TTC549 (cell line): Measurements from ENCODE around the gene NOTCH2.

Experiments
- FAIRE-seq: peaks from 2 replicates; lab custom pipeline; 2012; peaks lifted over from hg19 to GRCh38; lab: Jason Lieb, UNC

The NOTCH2 gene

GRCh38 chr1:119906927-119907652 is 162.4 kb downstream of the NOTCH2 start:
- FAIRE-seq = no peak

GRCh38 chr1:119903443-119903835 is 166.0 kb downstream of the NOTCH2 start:
- FAIRE-seq = no peak

- FAIRE-seq = no peak
These were observed 166.6 kb downstream of the NOTCH2 start for GRCh38 chr1:119902775-119903442.

GRCh38 chr1:119898981-119899720 is 170.3 kb downstream of the NOTCH2 start:
- FAIRE-seq = no peak

DNA sequence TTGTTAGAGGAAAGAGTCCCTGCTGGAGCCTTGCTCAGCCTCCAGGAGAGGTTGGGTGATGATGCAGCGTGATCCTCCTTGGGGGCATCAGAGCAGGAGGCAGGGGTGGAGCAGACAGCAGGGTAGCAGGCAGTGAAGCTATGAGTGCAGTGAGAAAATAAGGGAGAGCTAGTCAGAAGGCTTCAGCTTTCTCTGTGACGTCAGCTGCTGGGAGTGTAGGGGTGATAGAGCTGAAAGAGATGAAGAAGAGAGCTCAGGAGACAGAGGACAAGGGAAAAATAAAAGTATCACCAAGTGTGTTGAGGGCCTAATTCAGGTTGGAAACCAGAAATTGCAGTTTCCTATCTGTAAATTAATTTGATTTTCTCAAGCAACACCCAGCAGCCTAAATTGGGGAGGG is 170.9 kb downstream of the NOTCH2 start:
- FAIRE-seq = no peak

- no peak for FAIRE-seq
These were observed 173.2 kb downstream of the NOTCH2 start, which contains the start of gene ADAM30 for GRCh38 chr1:119896303-119896702. Gene ADAM30, minus strand, starts transcription at chr1:119896515. Its CDS starts 179 bp downstream, at chr1:119896336.

DNA sequence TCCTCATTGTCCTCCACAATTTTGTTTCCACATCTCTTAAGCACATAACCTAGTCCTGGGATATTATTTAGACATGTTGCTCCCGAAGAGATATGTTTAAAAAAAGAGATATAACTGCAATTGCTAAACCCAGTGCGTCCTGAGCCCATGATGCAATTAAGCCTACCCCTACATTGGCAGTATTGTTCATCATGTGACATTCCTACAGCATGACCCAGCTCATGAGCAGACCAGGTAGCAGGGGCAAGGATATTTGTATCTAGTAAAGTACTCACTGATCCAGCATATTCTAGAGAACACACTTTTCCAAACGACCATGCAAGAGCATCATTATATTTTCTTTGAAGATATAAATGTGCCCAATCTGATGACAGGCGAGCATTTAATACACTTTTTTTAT is 174.4 kb downstream of the NOTCH2 start:
- FAIRE-seq = no peak

DNA sequence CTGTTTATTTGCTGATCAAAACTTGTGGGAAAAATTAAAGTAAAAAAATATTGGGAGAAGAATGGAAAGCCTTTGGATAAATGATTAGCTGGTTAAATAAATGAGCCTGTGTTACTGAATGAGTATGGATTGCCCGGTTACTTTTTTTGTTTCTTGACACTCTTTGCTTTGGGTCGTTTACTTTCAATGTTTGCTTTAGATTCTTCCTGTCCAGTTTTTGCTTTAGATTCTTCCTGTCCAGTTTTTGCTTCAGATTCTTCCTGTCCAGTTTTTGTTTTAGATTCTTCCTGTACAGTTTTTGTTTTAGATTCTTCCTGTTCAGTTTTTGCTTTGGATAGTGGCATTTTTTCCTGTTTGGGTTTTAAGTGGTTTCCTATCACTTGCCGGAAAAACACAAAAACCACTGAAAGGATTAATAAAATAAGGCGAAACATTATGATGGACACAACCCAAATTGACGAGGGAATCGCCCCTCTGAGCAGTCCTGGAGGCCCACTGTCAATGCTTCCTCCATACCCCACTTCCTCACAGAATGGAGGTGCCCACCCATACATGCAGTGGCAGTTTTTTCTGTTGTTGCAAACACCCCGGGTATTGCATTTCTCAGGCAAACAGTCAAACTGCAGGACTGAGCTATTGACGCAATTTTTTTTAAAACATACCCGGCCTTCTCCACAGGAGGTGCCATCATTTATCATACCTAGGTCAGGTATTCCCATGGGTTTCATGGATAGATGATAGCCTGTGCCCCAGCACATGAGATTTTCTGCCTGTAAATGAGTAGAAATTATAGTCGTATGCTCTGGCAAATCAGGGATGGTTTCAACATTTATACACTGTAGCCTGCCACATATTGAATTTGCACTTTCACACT is 175.4 kb downstream of the NOTCH2 start:
- FAIRE-seq = no peak

DNA sequence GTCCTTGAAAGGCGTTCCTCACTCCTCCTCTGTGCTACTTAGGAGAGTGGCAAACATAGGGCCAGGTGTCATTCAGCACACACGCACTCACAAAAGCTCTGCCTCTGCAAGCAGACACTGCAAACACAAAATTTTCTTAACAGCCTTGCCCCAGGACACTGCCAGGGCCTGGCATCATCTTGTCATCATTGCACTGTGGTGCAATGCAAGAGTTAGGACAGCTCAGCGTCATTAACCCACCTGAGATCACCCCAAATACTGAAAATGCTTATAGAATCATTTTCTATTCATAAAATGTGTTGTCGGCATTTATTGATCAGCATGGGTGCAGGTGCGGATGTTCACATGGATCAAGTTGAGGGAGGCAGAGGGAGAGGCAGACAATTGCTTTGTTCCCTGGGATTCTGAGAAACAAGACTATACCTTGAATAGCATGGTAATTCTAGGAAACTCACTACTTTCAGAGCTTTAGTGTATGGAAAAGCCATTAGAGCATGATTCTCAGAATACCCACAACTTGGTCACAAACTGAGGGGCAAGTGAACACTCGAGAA is 176.1 kb downstream of the NOTCH2 start:
- FAIRE-seq = no peak

DNA sequence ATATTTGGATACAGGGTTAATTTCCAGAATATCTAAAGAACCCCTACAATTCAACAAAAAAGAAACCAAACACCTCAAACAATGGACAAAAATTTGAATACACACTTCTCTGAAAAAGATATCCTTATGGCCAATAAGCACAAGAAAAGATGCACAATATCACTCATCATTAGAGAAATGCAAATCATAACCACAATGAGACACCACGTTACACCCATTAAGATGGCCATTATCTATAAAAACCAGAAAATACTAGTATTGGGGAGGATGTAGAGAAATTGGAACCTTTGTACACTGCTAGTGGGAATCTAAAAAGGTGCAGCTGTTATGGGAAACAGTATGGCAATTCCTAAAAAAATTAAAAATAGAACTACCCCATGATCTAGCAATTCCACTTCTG is 178.1 kb downstream of the NOTCH2 start:
- FAIRE-seq = no peak

DNA sequence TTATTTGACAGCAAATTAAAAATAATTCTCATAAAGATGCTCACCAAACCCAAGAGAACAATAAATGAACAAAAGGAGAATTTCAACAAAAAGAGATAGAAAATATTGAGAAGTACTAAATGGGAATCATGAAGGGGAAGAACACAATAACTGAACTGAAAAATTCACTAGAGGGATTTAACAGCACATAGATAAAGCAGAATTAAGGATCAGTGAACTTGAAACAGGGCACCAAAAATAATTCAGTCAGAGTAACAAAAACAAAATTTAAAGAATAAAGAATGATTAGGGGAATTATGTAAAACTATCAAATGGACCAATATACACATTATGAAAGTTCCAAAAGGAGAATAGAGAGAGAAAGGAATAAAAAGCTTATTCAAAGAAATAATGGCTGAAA is 181.0 kb downstream of the NOTCH2 start:
- no peak for FAIRE-seq

GRCh38 chr1:119887427-119887826 is 182.0 kb downstream of the NOTCH2 start:
- no peak for FAIRE-seq

GRCh38 chr1:119885903-119886783 is 183.3 kb downstream of the NOTCH2 start:
- no peak for FAIRE-seq

DNA sequence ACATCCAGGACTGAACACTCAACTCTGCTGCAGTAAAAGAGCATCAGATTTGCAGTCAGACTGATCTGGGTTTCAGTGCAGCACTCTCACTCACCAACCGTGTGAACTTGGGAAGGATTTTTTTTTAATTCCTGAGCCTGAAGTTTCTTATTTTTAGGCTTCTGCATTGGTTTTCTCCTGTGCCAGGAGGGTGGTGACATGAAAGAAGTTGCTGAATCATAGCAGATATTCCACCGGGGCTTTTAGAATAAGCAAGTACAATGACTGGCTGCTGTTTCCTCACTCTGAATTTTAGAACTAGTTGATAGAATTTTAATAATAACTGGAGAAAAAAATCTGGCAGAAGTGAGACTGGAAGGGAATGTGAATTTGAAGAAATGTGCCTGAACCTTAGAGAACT is 184.8 kb downstream of the NOTCH2 start:
- no peak for FAIRE-seq

- FAIRE-seq = no peak
These were observed 185.6 kb downstream of the NOTCH2 start for GRCh38 chr1:119883826-119884225.

DNA sequence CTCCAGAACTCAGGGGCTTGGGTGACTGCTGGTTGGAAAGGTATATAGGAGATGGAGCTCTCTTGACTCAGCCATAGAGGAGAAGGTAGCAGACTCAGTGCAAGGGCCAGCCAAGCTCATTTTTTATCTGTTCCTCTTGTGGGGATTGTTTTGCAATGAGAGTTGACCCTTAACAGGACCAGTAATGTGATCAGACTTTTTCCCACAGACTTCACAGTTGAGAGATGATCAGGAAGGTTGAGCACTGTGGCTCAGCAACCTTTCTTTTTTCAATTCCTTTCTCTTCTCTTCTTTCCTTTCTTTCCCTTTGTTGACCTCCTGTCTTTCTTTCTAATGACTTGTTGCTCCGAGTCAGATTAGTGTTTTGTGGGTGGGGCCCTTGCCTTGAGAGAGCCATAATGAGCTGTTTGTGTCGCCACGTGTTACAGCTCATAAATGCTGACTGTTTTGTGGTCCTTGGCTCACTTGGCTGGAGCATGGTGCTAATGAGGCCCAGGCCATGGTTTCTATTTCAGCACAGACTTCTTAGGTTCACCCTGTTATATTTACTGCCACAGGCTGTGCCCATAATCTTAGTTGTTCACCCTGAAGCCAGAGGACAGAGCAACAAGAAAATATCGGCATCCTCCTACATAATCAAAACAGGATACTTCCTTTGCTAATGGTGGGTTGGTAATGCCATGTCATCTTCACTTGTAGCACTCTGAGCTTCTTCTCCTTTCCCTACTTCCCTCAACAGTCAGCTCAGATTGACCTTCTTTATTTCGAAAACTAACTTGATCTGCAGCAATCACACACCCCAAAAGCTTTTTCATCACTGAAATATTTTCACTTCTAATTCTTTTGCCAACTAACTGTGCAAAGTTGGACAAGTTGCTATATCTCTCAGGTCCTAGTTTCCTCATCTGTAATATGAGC is 187.1 kb downstream of the NOTCH2 start:
- no peak for FAIRE-seq

DNA sequence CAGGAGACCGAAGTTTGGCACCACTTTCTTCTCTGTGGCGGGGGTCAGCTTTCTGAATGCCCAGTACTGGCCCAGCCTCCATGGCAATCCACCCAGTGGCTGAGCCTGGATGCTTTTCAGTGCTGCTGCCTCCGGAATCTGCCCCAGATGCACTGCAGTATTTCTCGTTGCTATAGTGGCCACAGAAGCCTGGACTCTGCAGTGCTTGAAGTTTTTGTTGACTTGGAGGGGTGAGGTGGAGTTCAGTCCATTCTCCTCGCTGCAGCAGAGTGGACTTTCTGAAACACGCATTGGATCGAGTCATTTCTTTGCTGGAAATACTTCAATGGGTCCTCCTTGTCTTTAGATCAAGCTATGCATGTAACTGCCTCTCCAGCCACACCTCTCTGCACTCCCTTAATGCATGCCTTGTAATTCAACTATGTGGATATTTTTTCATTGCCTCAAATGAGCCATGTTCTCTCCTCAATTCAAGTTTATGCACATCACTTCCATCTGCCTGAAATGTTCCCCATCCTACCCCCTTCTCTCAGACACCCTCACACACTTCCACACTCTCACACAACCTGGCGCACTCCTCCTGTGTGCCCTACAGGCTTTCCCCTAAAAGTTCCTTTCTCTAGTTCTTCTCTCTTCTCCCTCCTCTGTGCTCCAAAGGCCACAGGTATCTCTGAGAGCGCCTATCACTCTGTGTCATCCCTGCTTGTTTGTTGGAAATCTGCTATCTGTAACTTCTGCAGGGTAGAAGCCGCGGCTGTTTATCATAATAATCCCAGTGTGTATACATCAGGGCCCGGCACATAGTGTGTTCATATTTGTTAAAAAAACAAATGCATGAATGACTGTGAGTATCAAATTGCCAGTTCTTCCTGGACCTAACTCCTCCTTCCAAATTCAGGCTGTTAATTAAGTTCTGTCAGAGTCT is 189.7 kb downstream of the NOTCH2 start:
- no peak for FAIRE-seq

DNA sequence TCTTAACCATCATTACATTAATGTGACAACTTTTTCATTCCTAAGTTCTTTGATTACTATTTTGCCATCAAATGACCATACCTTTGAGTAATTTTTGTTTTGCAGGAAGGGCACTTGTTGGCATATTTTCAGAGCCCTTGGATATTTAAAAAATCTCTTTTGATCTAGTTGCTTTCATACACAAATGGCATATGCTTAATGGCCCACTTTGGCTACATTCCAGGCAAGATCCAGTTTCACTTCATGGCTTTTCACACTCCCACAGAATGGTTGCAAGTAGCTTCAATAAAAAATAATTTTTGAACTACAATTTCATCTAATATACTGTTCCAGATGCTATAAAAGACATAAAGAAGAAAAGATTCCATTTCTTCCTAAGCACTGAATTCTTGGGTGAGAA is 191.3 kb downstream of the NOTCH2 start:
- no peak for FAIRE-seq

- FAIRE-seq = no peak
These were observed 195.3 kb downstream of the NOTCH2 start for GRCh38 chr1:119874186-119874585.
